Skeletal muscle cell (primary cell): ENCODE data around the gene PKN3.
"Not testable (repeated sequence)": the region's sequence is repeated elsewhere in the genome, so short reads cannot be mapped to it uniquely, and the experiment has no call there.

ENCODE experiments used
- DNase-seq: peaks from one replicate; pipeline ENCODE4 v3.0.0-alpha.2; 2010; ENCODE audit warnings: low read depth
- H3K4me3 ChIP-seq: 2 replicates; pipeline ENCODE4 v1.5.1; 2011; ENCODE audit warnings: low read depth, mild to moderate bottlenecking, control low read depth, low read length, moderate library complexity

PKN3 gene

DNA sequence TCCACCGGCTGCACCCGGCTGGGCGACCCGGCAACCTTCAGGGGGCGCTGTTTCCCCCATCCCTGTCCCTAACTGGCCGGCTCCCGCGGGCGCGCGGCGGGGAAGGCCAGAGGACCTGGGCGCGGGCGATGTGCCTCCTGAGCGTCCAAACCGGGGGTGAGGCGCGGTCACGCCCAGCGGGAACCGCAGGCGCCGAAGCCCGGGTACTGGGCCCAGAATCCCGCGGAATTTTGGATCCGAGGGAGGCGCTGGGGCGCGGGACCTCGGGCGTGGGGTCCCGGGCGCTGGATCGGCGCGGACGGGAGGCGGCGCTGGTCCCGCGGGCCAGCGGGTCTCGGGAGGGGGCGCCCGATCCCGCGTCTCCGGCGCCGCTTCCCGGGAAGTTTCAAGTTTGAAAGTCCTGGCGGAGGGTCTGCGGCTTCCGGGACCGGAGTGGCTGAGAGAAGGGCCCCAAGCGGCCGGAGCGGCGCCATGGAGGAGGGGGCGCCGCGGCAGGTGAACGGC, at the start of gene PKN3:
TSS of gene PKN3 (plus strand) at position 59 of the 504 bp plus-strand sequence. CDS start at position 472, 413 bp downstream.
- DNase-seq, result no peak
- H3K4me3 ChIP-seq, result peak within 1 kb of the TSS; percentile 71

DNA sequence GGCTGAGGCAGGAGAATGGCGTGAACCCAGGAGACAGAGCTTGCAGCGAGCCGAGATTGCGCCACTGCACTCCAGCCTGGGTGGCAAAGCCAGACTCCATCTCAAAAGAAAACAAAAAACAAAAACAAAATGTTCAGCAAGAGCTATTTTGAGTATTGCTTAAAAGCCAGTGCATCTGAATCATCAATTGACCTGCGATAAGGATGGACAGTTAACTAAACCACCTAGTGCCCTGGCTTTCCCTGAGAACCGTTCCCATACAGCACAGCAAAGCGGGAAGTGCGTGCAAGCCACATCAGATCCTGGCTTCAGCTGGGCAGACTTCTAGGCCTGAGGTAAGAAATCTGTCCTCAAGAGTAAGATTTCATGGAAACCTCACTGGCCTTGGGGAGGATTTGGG, 48.4 kb upstream of the PKN3 start:
- no peak overlapping the region for H3K4me3 ChIP-seq
- DNase-seq, result no peak

DNA sequence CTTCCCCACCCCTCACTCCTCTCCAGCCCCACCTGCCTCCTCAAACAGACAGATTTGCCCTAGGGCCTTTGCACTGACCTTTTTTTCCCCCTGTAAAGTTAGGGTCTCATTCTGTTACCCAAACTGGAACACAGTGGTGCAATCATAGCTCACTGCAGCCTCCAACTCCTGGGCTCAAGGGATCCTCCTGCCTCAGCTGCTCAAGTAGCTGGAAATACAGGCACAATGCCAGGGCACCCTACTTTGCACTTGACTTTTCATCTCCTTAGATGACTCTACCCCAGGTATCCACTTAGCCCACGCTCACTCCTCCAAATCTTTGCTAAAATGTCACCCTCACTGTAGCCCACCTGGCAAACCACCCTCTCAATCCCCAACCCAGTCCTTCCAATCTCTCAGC, 47.8 kb upstream of the PKN3 start:
- no peak overlapping the region for H3K4me3 ChIP-seq
- DNase-seq, result no peak

DNA sequence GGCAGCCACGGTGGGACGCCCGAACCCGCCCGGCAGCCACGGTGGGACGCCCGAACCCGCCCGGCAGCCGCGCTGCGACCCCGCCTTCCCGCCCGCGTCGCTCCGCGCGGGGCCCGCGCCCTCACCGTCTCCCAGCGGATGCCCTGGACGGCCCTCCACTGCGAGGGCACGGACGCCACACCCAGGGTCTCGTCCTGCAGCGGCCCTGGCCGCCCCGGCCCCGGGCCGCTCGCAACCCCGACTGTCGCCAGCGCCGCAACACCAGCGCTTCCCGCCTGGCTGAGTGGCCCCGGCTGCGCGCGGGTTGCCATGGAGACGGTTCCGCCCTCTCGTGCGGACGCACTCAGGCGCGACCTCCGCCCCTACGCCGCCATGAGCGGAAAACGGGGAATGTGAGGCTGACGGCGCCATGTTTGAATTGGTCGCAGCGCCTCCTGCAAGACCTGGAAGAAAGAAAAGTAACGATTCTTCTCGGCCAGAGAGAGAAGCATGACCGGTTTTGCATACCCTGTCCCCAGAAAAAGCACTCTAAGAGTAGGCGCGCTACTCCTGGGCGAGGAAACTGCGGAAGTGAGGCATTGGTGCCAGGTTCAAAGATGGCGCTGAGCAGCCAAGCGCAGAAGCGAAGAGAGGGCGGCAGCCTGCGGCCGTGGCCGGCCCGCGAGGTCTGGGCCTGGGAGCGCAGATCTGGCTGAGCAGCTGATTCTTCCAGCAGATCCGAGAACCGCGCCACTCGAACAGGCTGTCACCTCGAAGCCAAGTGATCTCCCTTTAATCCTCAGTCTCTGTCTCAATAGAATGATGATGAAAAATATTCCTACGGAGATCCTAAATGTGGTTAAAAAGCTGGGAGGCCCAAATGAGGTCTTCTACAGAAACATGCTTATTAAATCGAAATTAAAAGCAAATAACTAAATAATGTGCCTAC, 45.6 kb upstream of the PKN3 start, which contains the start of gene DYNC2I2:
TSS of gene DYNC2I2 (minus strand) at position 432 of the 928 bp plus-strand sequence. CDS start at position 311, 121 bp downstream.
- peak within 1 kb of the TSS; percentile 65 for H3K4me3 ChIP-seq
- DNase-seq, result peak; percentile 74

DNA sequence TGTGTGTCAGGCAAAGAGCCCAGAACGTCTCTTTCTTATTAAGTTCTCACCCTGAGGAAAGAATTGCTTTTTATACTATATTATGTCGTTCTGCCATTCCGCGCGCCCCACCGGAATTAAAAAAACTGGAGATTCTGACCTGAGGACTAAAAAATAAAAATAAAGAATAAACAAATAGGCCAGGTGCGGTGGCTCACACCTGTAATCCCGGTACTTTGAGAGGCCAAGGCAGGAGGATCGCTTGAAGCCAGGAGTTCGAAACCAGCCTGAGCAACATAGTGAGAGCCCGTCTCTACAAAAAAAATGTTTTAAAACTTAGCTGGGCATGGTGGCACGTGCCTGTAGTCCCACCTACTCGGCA, 45.0 kb upstream of the PKN3 start:
- no peak for DNase-seq
- H3K4me3 ChIP-seq, result no peak overlapping the region

DNA sequence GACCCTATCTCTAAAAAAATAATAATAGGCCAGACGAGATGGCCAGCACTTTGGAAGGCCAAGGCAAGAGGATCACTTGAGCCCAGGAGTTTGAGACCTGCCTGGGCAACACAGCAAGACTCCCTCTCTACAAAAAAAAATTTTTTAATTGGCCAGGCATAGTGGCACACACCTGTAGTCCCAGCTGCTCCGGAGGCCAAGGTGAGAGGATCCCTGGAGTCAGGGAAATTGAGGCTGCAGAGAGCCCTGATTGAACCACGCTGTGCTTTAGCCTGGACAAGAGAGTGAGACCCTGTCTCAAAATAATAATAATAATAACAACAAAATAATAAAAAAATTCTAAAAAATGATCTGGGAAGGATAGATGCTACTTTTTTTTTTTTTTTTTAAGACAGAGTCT, 44.5 kb upstream of the PKN3 start:
- DNase-seq, result no peak
- H3K4me3 ChIP-seq, result no peak overlapping the region

DNA sequence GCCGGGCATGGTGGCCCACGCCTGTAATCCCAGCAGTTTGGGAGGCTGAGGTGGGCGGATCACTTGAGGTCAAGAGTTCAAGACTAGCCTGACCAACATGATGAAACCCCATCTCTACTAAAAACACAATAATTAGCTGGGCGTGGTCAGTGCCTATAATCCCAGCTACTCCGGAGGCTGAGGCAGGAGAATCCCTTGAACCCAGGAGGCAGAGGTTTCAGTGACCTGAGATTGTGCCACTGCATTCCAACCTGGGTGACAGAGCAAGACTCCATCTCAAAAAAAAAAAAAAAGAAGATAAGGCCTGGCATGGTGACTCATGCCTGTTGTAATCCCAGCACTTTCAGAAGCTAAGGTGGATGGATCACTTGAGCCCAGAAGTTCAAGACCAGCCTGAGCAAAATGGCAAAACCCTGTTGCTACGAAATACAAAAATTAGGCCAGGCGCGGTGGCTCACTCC, 35.8 kb upstream of the PKN3 start:
- DNase-seq, H3K4me3 ChIP-seq: not testable (repeated sequence)

DNA sequence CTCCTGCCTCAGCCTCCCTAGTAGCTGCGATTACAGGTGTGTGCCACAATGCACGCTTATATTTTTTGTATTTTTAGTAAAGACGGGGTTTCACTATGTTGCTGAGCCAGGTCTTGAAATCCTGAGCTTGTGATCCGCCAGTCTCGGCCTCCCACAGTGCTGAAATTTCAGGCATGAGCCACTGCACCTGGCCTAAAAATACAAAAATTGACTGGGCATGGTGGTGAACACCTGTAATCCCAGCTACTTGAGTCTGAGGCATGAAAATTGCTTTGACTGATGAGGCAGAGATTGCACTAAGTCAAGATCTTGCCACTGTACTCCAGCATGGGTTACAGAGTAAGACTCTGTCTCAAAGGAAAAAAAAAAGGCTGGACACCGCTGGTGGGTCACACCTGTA, 32.5 kb upstream of the PKN3 start:
- H3K4me3 ChIP-seq, result no peak overlapping the region
- no peak for DNase-seq

DNA sequence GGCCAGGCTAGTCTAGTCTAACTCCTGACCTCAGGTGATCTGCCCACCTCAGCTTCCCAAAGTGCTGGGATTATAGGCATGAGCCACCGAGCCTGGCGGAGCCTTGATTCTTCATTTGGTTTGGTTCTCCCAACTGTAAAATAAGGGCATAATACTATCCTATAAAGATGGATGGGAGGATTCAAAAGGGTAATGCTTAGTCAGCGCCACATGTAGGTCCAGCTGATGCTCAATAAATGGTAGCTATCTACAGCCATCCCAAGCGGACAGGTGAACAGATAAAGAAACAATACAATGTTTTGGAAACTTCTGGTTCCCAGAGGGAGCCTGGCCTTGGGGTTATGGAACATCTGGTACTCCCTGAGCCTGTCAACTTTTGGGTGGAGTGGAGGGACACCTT, 26.9 kb upstream of the PKN3 start:
- H3K4me3 ChIP-seq, result no peak overlapping the region
- DNase-seq, result no peak

DNA sequence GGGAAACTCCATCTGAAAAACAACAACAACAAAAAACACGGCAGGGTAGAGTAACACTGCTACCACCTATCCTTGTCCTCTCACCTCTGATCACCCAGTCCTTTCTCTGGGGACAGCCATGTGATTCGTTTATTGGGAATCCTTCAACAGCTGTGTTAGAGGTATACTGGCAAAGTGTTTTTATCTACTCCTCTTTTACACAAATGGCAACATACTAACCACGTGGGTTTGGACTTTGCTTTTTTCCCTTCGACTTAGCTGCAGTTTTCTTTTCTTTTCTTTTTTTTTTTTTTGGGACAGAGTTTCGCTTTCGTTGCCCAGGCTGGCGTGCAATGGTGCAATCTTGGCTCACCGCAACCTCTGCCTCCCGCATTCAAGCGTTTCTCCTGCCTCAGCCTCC, 24.5 kb upstream of the PKN3 start:
- no peak overlapping the region for H3K4me3 ChIP-seq
- DNase-seq, result no peak

DNA sequence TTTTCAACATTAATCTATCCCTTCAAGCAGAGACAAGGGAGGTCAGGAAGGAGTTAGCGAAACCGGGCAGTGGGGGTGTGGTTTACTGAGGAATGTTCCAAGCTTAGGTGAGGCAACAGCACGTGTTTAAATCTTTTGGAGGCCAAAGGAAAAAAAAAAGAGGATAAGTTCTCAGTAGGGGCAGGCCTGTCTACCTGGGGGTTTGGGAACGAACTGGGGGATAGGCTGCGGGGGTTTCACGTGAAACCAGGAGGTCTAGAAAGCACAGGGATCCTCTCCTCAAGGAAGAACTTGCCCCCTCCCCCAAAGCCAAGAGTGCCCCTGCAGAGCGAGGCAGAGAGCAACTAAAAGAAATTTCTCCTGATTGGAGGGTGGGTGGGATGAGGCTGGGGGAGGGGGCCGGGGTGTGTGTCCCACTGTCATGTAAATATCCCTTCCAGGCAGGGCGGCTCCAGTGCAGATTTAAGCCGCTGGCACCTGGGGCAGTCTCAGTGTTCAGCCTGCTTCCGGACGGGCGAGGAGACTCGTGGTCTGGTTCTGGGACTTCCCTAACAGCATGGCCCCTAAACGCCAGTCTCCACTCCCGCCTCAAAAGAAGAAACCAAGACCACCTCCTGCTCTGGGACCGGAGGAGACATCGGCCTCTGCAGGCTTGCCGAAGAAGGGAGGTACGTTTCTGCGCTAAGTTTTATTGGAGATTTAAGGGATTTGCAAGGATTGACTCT, 18.8 kb upstream of the PKN3 start:
- DNase-seq, result no peak
- peak overlapping the region; percentile 73 for H3K4me3 ChIP-seq

DNA sequence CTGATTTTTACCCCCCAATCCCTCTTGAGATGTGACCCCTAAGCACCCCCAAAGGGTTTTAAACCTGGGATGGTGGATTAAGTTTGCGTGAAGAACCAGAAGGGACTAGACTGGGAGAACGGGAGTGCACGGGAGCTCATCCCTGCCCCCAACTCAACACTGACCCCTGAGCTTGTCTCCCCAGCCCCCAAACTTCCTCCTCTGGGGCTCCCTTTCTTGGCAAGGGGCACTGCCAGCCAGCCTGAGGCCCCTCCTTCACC, 18.3 kb upstream of the PKN3 start:
- H3K4me3 ChIP-seq, result peak overlapping the region; percentile 73
- DNase-seq, result no peak

DNA sequence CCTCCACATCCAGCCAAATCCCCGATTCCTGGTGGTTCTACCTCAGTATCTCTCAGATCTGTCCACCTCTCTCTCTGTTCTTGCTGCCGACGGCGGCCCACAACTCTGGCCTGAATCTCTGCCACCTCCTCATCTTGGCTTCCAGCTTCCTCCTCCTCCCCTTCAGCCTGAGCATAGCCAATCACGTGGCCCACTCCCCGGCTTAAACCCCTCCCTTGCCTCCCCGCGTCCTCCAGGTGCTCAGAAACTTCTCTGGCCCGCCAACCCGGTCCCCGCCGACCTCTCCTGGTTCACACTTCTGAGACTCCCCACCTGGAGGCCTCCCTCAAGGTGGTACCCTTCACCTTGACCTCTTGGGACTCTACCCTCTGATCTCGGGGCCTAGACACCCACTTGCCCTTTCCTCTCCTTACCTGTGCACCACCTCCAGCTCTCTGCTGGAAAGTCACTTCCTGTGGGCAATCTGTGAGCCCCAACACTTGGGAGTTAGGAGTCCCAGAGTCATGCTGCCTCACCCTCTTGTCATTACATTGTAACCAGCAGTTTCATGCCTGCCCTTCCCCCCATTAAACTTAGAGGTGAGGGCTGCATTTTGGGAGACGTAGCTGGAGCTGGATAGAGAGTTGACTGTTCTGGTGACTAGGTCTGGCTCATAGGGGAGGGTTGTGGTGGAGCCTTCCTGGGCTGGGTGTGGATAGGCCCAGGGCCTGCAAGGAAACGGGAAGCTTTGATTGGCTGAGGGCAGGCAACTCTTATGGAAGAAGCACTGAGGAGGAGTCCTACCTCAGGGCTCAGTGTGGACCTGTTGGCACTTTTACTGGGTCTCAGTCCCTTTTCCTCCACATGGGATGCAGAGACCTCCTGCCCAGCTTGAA, 17.7 kb upstream of the PKN3 start:
- peak overlapping the region; percentile 73 for H3K4me3 ChIP-seq
- DNase-seq, result no peak

DNA sequence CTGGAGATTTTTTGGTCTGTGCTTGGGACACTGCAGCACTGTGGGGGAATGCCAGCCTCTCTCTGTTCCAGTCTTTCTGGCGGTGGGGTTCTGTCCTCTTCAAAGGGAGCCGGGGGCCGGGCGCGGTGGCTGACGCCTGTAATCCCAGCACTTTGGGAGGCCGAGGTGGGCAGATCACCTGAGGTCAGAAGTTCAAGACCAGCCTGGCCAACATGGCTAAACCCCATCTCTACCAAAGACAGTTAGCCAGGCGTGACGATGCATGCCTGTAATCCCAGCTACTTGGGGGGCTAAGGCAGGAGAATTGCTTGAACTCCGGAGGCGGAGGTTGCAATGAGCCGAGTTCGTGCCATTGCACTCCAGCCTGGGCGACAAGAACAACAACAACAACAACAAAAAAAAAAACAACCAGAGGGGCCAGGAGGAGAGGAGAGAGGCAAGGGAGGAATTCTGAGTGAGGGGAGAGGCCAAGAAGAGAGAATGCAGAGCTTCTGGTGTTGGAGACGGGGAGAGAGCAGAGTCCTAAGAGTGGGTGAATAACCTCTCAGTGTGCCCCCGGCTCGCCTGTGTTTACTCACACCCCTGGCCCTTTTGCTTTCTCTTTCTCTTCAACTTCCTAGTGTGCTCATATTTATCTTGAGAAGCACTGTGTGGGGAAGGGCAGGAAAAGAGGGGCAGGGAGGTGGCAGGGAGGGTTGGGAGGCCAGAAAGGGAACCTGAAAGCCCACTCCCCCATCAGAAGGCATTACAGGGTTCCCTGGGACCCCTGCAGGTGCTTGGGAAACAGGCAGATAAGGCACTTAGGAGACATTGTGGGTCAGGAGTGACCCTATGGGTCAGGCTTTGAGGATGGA, 16.4 kb upstream of the PKN3 start:
- no peak for DNase-seq
- no peak overlapping the region for H3K4me3 ChIP-seq

DNA sequence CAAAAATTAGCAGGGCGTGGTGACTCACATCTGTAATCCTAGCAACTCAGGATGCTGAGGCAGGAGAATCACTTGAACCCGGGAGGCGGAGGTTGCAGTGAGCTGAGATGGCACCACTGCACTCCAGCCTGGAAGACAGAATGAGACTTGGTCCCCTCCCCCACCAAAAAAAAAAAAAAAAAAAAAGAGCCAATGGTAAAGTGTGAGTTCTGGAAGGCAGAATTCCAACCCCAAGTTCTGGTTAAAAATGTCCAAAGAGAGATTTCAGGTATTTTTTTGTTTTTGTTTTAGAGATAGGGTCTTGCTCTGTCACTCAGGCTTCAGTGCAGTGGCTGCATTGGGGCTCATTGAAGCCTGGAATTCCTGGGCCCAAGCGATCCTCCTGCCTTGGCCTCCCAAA, 14.8 kb upstream of the PKN3 start:
- no peak overlapping the region for H3K4me3 ChIP-seq
- no peak for DNase-seq

DNA sequence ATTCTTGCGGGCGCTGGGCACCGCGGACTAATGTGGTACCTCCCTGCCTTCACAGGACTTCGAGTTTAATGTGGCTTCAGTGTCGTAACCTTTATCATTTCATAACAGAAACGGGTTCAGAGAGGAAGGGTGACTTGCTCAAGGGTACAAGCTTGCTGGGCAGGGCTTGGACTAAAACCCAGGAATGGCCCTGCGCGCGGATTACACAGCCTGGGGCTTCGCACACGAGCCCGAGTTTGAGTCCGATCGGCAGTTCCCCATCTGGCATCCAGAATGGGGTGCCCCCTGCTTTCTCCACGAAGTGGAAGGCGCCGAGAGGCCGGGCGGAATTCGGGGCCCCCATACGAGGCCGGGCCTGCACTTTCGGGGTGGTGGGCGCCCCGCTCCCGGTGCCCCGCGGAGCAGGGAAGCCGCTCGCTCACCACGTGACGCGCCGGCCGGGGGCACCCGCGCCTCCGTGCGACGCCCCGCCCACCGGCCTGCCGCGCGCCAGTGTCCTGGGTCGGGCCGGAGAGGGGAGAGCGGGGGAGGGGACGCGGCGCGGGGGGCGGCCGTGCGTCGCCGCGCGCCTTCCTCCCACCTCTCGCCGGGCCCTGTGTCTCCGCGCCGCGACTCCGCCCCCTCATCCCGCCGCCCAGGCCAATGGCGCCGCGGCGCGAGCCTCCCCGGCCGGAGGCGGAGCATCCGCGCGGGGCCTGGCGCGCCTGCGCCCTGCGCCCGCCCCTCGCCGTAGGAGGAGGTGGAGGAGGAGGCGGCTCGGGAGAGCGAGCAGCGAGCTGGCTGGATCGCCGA, 13.6 kb upstream of the PKN3 start, which contains the start of gene SET:
TSS of gene SET (plus strand) at position 722 of the 792 bp plus-strand sequence. CDS start 361 bp downstream, outside the sequence.
- peak within 1 kb of the TSS; percentile 94 for H3K4me3 ChIP-seq
- DNase-seq, result peak; percentile 77

DNA sequence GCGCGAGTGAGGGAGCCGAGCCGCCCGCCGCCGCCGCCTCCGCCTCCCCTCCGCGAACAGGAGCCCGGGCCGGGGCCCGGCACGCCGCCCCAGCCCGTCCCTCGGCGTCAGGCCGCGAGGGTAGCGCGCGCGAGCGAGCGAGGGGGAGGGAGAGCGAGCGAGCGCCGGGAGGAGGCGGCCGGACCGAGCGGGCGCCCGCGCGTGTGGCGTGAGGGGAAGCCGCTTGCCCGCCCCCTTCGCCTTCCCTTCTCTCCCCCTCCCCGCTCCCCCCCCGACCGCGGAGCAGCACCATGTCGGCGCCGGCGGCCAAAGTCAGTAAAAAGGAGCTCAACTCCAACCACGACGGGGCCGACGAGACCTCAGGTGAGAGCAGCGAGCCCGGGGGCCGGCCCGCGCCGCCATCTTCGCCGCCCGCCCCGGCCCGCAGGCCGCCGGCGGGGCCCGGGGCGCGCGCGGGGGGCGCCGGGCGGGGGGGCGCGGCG, 13.0 kb upstream of the PKN3 start:
- peak overlapping the region; percentile 57 for H3K4me3 ChIP-seq
- no peak for DNase-seq
